Glomerular visceral epithelial cell (primary cell): ENCODE data around the gene SMOC2.

Source experiments
- DNase-seq: peaks from one replicate; pipeline ENCODE4 v3.0.0-alpha.2; 2016; ENCODE audit errors: extremely low spot score

Gene SMOC2

GRCh38 chr6:168709390-168709789 is 268.4 kb downstream of the SMOC2 start:
- no peak for DNase-seq

DNA sequence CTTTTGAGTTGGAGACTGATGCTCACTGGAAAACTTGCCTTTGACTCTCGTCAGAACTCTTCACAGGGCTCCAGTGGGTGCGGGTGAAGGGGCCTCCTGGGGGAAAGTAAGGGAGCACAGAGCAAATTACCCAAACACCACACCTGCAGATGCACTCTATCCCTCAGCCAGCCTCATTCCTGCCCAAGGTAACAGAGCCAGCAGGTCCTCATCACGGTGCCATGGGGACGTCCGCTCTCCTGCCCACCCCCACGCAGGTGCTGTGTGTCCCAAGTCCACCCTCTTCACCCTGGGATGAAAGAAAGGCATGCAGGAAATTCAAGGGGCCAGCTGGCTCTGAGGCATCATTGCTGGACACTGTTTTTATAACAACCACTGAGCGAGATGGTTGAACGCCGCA is 269.0 kb downstream of the SMOC2 start:
- DNase-seq, result no peak

DNA sequence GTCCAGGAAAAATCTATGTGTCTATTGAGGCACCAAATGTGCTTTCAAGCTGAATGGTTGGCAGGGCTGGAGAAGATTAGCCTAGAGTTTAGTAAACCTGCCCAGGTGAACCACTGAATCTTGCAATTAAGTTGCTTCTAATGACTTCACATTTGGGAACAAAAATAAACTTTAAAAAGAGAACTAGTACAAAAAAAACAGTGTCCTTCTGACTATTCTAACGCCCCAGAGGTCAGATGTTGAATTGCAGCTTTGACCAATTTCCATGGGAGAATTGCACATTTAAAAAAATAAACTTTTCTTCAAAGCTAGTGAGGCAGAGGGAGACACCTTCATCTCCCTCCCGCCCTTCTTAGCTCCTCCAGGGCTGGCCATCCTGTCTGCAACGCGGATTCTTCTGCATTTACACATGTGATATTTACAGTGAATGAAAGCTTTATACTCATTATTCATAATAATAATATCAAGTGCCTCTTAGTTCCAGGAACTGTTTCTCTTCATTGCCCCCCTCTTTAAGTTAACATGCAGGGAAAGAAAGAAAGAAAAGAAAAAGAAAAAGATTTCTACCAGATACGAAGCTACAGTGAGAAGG is 270.2 kb downstream of the SMOC2 start:
- DNase-seq, result no peak

DNA sequence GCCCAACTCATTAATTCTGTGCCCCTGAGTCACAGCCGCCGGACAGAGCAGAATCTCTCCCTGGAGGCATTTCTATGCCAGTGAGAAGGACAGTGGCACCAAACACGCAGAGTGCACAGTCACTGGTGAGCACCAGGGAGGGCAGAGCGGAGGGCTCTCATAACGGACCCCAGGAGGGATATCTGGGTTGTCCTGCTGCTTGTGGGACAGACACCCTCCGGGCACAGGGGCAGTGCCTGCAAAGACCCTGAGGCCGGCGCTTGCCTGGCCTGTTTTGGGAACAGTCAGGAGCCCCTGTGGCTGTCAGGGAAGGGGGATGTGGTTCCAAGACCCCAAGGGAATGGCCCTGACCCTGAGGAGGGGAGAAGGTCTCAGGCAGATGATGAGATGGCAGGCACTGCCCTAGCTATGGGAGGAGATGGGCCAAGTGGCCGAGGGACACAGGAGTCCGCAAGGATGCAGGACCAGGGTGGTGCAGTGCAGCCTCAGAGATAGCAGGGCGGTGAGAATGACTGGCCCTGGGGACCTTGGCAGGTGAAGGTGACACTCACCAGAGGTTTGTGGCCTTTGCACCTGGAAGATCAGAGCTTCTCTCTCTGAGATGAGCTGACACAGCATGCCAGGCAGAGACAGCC is 270.8 kb downstream of the SMOC2 start:
- DNase-seq, result no peak

DNA sequence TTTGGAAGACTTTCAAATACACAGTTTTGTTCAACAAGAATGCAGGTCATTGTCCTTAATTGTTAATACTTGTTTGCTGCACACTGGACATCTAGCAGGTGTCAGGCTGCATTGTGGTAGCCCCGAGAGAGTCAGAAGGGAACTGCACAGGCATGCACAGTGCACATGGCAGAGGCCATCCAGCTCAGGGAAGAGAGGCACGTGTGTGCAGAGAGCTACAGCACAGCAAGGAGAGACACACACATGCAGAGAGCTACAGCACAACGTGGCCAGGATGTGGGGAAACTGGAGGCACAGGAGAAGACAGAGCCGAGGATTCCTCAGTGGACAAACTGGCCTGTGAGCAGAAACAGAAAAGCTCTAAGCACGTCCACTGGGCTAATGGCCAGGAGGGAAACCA is 272.0 kb downstream of the SMOC2 start:
- DNase-seq, result no peak

- DNase-seq, result no peak
Measured at GRCh38 chr6:168713839-168714238, 272.9 kb downstream of the SMOC2 start.

GRCh38 chr6:168714547-168715260 is 273.7 kb downstream of the SMOC2 start:
- no peak for DNase-seq

DNA sequence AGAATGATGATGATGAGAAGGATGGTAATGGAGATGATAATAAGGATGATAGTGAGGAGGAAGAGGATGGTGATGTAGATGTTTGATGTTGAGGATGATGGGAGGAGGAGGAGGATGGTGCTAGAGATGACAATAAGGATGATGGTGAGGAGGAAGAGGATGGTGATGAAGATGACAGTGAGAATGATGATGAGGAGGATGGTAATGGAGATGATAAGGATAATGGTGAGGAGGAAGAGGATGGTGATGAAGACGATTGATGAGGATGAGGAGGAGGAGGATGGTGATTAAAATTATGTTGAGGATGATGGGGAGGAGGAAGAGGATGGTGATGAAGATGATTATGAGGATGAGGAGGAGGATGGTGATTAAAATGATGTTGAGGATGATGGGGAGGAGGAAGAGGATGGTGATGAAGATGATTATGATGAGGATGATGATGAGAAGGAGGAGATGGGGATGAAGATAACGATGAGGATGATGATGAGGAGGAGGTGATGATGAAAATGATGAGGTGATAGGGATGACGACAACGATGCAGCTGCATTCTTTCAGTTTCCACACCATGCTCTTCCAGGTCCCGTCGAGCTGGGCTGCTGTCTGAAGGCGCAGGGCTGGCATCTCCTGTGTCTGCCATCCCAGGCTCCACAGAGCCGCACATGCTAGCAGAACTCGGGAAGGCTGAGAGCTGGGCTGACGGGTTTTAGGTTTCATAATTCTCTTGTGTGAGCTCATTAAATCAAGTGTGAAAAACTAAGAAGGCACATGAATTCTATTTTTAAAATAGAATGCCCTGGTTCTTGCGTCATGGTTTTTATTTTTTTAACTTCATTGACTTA is 274.9 kb downstream of the SMOC2 start:
- no peak for DNase-seq

DNA sequence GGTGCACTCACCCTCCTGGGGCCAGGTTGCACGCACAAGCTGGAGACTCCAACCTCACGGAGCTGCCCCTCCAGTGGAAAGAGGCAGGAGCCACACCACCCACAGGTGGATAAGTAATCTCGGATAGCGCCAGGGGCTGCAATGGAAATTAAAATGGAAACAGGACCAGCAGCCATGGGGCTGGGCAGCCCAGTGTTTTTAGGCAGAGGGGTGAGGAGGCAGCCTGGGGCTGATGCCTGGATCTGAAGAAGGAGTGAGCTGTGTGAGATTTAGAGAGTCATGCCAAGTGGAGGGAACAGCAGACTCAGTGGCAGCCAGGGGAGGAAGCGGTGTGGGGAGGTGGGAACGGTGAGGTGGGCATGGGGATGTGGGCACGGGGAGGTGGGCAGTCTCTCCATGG is 275.6 kb downstream of the SMOC2 start:
- no peak for DNase-seq

DNA sequence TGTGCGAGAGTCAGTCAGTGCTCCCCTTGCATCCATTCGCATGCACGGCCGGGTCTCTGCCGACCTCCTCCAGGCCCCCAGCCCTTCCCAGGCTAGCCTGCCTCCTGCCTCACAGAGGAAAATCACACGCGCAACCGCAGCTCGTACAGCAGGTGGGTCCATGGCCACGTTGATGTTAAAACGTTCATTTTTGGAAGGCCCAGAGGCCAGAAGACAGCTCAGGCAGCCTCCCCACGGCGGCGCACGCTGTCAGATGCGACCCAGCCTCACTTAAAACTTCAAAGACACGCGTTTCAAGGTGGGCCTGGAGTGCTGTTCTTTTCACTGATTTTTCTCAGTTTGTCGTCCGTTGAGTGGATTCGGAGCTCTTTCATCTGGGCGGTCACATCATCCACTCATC is 276.5 kb downstream of the SMOC2 start:
- no peak for DNase-seq
